NCI-H1105 (cell line): ENCODE measurements around the gene WBP4.
"Not testable (repeated sequence)": the region's sequence is repeated elsewhere in the genome, so short reads cannot be mapped to it uniquely, and the experiment has no call there.

Experiments used
- DNase-seq: peaks from one replicate; lab custom pipeline; 2025; lab: John Stamatoyannopoulos, UW

Gene WBP4

DNA sequence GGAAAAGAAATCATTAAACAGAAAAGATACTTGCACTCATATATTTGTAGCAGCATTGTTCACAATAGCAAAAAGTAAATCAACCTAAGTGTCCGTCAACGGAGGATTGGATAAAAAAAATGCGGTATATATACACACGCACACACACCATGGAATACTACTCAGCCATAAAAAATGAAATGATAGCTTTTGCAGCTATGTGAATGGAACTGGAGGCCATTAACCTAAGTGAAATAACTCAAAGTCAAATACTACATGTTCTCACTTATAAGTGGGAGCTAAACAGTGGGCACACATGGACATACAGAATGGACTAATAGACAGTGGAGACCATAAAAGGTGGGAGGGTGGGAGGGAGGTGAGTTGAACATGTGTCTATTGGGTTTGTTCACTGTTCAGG is 18.4 kb downstream of the WBP4 start:
- no peak for DNase-seq

DNA sequence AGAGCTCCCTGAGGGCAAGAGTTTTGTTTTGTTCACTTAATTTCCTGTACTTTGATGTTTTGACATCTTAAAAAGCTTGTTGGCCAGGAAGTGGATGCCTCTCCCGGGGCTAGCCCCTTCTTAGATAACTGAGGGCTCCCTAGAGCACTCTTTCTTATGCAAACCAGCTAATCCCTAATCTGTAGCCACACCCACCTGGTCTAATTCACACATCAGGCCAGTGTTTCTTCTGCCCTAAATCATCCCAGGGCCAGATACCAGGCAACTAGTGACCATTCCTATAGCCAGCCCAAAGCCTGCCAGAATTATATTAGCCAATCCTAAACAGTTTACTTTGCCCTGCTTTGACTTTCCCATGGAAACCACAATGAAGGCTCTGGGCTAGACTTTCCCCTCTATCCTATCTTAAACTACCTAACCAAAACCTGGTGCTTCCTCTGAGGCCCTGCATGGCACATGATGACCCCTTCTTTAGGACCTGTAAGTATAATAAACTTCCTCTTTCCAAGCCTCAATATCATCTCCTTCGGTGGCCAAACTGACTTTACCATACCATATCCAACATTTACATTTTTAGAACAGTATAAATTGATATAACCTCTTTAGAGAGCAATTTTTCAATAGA is 24.8 kb downstream of the WBP4 start:
- no peak for DNase-seq

DNA sequence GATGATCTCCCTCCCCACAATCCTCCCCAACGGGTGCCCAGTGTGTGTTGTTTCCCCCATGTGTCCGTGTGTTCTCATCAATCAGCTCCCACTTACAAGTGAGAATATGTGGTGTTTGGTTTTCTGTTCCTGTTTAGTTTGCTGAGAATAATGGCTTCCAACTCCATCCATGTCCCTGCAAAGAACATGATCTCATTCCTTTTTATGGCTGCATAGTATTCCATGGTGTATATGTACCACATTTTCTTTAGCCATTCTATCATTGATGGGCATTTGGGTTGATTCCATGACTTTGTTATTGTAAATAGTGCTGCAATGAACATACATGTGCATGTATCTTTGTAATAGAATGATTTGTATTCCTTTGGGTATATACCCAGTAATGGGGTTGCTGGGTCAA is 34.4 kb downstream of the WBP4 start:
- not testable (repeated sequence) for DNase-seq

GRCh38 chr13:41098761-41099160 is 37.5 kb downstream of the WBP4 start:
- DNase-seq: no peak

DNA sequence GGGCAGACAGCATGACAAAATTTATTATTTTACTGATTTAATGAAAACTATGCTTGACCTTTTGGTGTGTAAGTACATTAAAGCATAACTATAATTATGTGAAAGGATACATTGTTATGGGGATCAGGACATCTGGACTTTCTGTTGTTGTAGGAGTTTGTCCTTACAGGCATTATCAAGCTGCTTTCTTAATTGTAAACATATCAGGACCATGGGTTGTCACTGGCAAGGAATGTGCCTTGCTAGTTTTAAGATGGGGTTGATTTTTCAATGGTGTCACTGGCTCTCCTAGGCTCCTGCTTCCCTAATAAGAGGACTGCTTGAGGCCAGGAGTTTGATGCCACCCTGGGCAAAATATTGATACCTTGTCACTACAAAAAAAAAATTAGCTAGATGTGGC is 38.7 kb downstream of the WBP4 start:
- DNase-seq: no peak

GRCh38 chr13:41107104-41107571 is 45.8 kb downstream of the WBP4 start:
- DNase-seq: no peak

DNA sequence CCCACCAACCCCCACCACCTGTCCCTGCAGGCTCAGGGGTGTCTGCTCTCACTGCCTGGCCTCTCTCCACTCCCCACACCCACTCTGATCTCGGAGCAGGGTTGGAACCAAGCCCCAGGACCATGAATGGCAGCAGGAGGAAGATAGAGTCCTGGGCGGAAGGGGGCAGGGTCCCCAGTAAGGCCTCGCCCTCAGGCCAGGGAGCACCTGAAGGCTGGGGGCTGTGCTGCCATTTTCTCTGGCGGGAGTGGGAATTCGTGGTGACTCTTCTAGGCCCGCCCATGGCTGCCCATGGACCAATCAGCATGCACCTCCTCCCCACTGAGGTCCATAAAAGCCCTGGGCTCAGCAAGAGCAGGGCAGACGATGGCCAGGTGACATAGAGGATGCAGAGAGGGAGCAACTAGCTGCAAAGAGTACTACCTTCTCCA is 46.3 kb downstream of the WBP4 start:
- DNase-seq: no peak

GRCh38 chr13:41111454-41111853 is 50.1 kb downstream of the WBP4 start:
- no peak for DNase-seq

GRCh38 chr13:41117869-41118268 is 56.6 kb downstream of the WBP4 start:
- DNase-seq: no peak

- peak; percentile 24 for DNase-seq
Measured at GRCh38 chr13:41122838-41123237, 61.5 kb downstream of the WBP4 start.

- no peak for DNase-seq
Measured at GRCh38 chr13:41127701-41128100, 66.4 kb downstream of the WBP4 start.

- DNase-seq: no peak
Measured at GRCh38 chr13:41130356-41130755, 69.0 kb downstream of the WBP4 start.

DNA sequence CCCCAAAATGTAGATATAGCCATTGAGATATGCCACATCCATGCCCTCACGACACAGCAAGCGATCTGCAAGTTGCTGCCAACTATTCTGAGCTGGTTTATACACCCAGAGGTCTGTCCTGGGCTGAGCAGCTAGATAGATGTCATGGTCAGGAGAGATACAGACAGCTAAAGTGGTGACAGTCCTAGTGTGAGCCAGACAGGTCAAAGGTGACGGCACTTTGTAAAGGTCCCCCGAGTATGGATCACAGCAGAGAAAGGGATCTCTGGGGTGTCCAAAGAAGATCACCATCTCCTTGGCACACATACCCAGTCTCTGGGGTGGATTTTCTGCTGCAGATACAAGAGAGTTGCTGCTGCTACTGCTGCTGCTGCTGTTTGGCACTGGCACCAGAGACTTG is 69.9 kb downstream of the WBP4 start:
- not testable (repeated sequence) for DNase-seq

DNA sequence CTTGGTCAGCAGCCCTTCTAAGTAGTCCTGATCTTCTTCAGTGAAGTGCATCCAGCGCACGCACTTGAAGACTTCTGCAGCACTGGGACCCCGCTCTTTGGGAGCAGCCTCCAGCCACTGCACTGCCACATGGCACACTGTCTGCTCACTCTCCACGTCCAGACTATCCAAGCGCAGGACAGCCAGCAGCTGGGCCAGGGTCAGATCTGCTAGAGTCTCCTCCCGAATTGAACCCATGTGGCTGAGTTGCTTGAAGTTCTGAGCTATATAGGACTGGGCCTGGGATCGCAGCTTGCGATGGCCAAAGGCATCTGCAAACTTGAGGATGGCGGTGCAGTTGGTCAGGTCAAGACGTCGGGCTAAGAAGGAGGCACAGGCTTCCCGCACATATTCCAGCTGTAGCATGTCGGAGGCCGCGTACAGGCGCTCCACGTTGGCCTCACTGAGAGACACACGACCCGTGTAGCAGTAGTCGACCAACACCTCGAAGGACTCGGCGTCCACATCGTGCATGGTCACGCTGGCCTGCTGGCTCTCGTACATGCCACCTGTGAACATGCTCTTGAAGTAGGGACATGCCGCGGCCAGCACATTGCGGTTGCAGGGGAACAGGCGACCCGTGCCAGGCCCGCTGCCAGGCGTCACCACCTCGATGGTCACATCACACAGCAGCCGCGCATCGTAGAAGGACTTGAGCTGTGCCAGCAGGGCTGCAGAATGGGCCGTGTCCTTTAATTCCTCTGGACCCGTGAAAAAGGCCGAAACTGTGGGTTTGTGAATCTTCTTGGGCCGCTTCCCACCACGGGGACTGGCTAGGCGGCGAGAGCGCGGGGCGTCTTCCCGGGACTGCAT is 70.6 kb downstream of the WBP4 start:
- not testable (repeated sequence) for DNase-seq

DNA sequence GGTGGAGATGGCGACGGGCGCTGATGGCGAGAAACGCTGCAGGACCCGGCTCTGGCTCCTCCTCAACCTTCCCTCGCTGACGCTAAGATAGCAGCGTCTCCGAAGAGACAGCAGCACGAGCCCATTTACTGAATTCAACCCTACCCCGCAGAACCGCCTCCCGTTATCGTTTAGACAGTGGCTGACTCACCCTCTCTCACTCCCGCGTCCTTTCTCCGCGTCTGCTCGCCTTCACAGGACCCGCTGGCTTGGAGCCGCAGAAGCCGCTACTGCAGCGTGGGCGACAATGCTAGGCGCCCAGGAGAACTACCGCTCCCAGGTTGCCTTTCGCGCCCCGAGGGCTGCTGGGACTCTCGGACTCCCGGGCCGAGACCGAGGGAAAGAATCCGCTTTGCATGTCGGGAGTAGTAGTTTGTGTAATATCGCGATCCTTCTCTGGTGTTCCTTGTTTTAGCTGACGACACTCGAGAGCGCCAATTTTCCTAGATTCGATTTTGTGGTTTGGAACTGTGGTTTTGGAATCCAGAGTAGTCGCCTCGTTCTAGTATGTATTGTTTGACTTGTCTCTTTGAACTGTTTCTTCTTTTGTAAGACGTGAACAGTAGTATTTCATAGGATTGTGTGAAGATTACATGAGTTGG is 71.3 kb downstream of the WBP4 start, which contains the start of gene KBTBD6:
Gene KBTBD6 (minus strand): TSS at position 291 of the 641 bp plus-strand sequence. CDS start 291 bp downstream, outside the sequence.
- peak; percentile 89 for DNase-seq
